Measurements from ENCODE around the gene RBMXL3.
"Not testable (repeated sequence)": the region's sequence is repeated elsewhere in the genome, so short reads cannot be mapped to it uniquely, and the experiment has no call there.

The RBMXL3 gene

GRCh38 chrX:115189110-115189509, at the start of gene RBMXL3:
RBMXL3 (plus strand) TSS chrX:115189410; CDS start chrX:115189442, 32 bp downstream.
- no peak for DNase-seq (ENCODE audit: low read depth)

GRCh38 chrX:115142057-115142456, 47.2 kb upstream of the RBMXL3 start:
- DNase-seq (ENCODE audit: low read depth) = no peak

- DNase-seq (ENCODE audit: low read depth) = no peak
Measured at GRCh38 chrX:115147220-115147619, 42.0 kb upstream of the RBMXL3 start.

GRCh38 chrX:115173181-115173580, 16.0 kb upstream of the RBMXL3 start:
- DNase-seq (ENCODE audit: low read depth) = no peak

GRCh38 chrX:115174548-115174947, 14.7 kb upstream of the RBMXL3 start:
- no peak for DNase-seq (ENCODE audit: low read depth)

GRCh38 chrX:115177932-115178331, 11.3 kb upstream of the RBMXL3 start:
- no peak for DNase-seq (ENCODE audit: low read depth)

- no peak for DNase-seq (ENCODE audit: low read depth)
Measured at GRCh38 chrX:115178473-115178872, 10.7 kb upstream of the RBMXL3 start.

GRCh38 chrX:115183980-115184379, 5.2 kb upstream of the RBMXL3 start:
- no peak for DNase-seq (ENCODE audit: low read depth)

GRCh38 chrX:115189646-115190635, 731 bp downstream of the RBMXL3 start:
- no peak for DNase-seq (ENCODE audit: low read depth)

GRCh38 chrX:115190636-115191489, 1.7 kb downstream of the RBMXL3 start:
- no peak for DNase-seq (ENCODE audit: low read depth)

- no peak for DNase-seq (ENCODE audit: low read depth)
Measured at GRCh38 chrX:115191490-115192243, 2.5 kb downstream of the RBMXL3 start.

GRCh38 chrX:115192244-115192700, 3.1 kb downstream of the RBMXL3 start:
- no peak for DNase-seq (ENCODE audit: low read depth)

GRCh38 chrX:115204040-115204439, 14.8 kb downstream of the RBMXL3 start:
- DNase-seq (ENCODE audit: low read depth) = no peak

- DNase-seq (ENCODE audit: low read depth) = not testable (repeated sequence)
Measured at GRCh38 chrX:115209547-115209946, 20.3 kb downstream of the RBMXL3 start.

- DNase-seq (ENCODE audit: low read depth) = no peak
Measured at GRCh38 chrX:115214151-115214550, 24.9 kb downstream of the RBMXL3 start.

- no peak for DNase-seq (ENCODE audit: low read depth)
Measured at GRCh38 chrX:115214605-115215004, 25.4 kb downstream of the RBMXL3 start.

GRCh38 chrX:115217346-115217745, 28.1 kb downstream of the RBMXL3 start:
- DNase-seq (ENCODE audit: low read depth) = not testable (repeated sequence)

GRCh38 chrX:115226929-115227328, 37.7 kb downstream of the RBMXL3 start:
- DNase-seq (ENCODE audit: low read depth) = no peak

GRCh38 chrX:115229337-115230003, 40.3 kb downstream of the RBMXL3 start:
- no peak for DNase-seq (ENCODE audit: low read depth)

- no peak for DNase-seq (ENCODE audit: low read depth)
Measured at GRCh38 chrX:115232933-115233496, 43.8 kb downstream of the RBMXL3 start.

All from activated T-helper 1 cell treated with Interleukin-2 at 50 U/mL for 16 hours (primary cell).